GM20000 (cell line): ENCODE results near the gene CORO2A.

Experiments
- DNase-seq: peaks from one replicate; pipeline ENCODE4 v3.0.0; 2012; ENCODE audit warnings: low spot score
- CTCF ChIP-seq: IDR thresholded peaks from 2 replicates; pipeline ENCODE4 v1.5.1; 2012; ENCODE audit warnings: mild to moderate bottlenecking, control low read depth; ENCODE audit errors: extremely low read depth, missing control alignments

The CORO2A gene

DNA sequence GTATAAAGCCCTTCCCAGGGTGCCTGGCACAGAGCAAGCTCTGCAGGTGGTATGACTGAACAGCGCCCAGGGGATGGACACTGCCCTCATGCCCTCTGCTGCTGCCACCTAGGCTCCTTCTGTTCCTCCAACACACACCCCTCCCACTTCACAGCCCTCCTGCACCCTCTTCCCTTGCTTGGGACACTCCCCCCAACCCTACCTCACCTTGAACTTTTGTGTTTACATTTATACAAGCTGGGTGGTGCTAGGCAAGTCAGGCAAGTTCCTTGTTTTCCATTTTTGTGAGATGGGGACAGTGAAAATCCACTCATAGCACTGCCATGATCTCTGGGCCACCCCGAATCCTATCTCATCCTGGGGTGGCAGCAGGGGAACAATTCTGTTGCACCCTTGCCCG is 18.8 kb upstream of the CORO2A start:
- DNase-seq = no peak

DNA sequence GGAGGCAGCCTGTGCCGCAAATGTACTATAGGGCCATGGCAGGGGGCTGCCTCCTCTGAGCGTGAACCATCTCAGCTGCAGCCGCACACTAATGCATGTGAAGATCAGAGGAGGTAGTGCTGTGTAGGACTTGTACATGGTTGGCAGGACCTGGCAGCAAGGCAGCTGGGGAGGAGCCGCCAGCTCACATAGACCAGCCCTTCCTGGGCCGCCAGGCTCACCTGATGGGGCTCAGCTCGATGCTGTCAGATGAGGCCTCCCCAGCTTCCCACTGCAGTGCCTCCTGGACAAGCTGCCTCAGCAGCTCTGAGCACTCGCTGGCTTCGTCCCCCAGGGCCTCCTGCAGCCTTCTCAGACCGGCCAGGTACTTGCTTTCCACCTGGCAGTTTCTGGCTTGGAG is 18.0 kb upstream of the CORO2A start:
- no peak for TF ChIP-seq CTCF

More for the DNA sequence above, 18.8 kb upstream of the CORO2A start:
- TF ChIP-seq CTCF = no peak

DNA sequence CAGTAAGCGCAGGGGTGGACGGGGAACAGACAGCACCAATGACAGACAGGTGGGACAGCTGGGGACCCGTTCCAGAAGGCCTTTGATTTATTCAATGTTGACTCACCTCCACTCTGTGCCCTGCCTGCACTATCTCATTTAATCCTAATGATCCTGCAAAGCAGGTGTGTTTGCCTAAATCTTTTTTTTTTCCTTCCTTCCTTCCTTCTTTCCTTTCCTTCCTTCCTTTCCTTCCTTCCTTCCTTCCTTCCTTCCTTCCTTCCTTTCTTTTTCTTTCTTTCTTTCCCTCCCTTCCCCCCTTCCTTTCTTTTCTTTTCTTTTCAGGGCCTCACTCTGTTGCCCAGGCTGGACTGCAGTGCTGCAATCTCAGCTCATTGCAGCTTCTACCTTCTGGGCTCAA is 17.1 kb upstream of the CORO2A start:
- no peak for TF ChIP-seq CTCF
- no peak for DNase-seq

More for the DNA sequence above, 18.0 kb upstream of the CORO2A start:
- no peak for DNase-seq

DNA sequence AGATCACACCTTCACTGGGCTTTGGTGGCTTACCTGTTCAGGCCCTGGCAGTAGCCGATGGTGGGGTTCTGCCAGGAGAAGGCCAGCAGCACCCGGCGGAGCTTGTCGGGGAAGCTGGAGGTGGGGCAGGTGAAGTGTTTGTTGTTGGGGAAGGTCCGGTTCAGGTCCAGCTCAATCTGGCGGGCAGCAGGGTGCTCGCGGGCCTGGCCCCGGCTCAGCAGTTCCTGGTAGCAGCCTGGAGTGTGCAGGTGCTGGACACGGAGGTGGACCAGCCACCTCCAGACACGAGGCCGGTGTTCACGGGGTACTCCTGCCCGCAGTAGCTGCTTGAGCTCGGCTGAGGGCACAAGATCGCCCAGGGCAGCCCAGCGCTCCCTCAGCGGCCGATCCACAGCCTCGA is 16.2 kb upstream of the CORO2A start:
- TF ChIP-seq CTCF = no peak
- DNase-seq = no peak

GRCh38 chr9:98207606-98208005 is 15.2 kb upstream of the CORO2A start:
- no peak for TF ChIP-seq CTCF
- DNase-seq = no peak

GRCh38 chr9:98206754-98207153 is 14.3 kb upstream of the CORO2A start:
- TF ChIP-seq CTCF = no peak
- DNase-seq = no peak

GRCh38 chr9:98204692-98205091 is 12.3 kb upstream of the CORO2A start:
- TF ChIP-seq CTCF = no peak
- DNase-seq = no peak

- TF ChIP-seq CTCF = no peak
- DNase-seq = no peak
Observed at GRCh38 chr9:98203153-98203552, 10.7 kb upstream of the CORO2A start.
